ENCODE data around the gene SEMG1.

- TF ChIP-seq CTCF (conservative IDR thresholded peaks at IDR 0.05; ENCODE audit: low read length), result no peak
- TF ChIP-seq EZH2phosphoT487 (IDR thresholded peaks at IDR 0.05; ENCODE audit: borderline replicate concordance), result no peak
These were observed 30.1 kb upstream of the SEMG1 start for GRCh38 chr20:45176526-45177267.
